NCI-H2029 treated with DMSO at 0.1 percent for 48 hours (cell line): ENCODE measurements around the gene CLEC18A.
"Not testable (repeated sequence)": the region's sequence is repeated elsewhere in the genome, so short reads cannot be mapped to it uniquely, and the experiment has no call there.

Source experiments
- DNase-seq: peaks from one replicate; lab custom pipeline; 2025; lab: John Stamatoyannopoulos, UW

CLEC18A gene

GRCh38 chr16:69952116-69952515 is 982 bp downstream of the CLEC18A start:
- DNase-seq: not testable (repeated sequence)

DNA sequence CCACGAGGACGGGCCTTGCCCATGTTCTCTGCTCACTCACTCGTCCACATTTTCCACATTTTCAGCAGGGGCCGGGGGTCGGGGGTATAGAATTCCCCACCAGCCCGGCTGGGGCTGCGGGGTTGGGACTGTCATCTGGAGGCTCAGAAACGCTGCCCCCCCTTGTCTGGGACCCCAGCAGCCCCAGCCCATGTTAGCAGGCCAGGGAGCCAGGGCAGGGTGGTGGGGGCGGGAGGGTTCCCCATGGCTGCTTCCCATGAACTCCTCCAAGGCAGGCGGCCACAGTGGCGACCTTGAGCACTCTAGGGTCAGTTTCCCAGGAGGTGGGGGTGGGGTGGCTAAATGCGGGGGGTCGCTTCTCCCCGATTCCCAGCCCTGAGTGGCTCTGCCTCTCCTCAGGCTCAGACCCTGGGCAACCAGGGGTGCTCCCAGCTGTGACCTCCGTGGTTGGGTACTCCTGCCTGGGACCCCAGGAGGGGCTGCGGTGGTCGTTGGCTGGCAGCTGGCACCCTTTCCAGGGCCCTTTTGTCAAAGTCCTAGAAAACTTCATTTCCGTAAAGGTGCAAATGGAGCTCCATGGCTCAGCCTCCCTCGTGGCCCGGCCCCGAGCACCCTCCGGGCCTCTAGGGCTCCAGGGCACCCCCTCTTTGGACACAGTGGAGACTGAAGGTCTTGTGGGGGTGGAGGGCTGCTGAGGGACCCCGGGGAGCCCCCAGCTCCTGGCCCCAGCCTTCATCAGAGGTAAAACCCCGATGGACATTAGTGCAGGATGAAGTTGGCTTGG is 1.6 kb downstream of the CLEC18A start:
- DNase-seq: not testable (repeated sequence)

DNA sequence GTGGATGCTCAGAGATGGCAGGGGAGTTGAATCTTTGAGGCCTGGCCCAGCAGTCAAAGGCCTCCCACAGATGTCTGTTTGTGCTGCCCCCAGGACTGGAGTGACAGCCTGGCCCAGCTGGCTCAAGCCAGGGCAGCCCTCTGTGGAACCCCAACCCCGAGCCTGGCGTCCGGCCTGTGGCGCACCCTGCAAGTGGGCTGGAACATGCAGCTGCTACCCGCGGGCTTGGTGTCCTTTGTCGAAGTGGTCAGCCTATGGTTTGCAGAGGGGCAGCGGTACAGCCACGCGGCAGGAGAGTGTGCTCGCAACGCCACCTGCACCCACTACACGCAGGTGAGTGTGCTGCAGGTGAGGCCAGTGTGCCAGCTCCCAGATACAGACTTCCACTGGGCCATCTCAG is 3.1 kb downstream of the CLEC18A start:
- DNase-seq: not testable (repeated sequence)

GRCh38 chr16:69963312-69963711 is 12.2 kb downstream of the CLEC18A start:
- not testable (repeated sequence) for DNase-seq

GRCh38 chr16:69964960-69965660 is 14.0 kb downstream of the CLEC18A start:
- not testable (repeated sequence) for DNase-seq

- not testable (repeated sequence) for DNase-seq
These were observed 14.5 kb downstream of the CLEC18A start for GRCh38 chr16:69965661-69966054.

DNA sequence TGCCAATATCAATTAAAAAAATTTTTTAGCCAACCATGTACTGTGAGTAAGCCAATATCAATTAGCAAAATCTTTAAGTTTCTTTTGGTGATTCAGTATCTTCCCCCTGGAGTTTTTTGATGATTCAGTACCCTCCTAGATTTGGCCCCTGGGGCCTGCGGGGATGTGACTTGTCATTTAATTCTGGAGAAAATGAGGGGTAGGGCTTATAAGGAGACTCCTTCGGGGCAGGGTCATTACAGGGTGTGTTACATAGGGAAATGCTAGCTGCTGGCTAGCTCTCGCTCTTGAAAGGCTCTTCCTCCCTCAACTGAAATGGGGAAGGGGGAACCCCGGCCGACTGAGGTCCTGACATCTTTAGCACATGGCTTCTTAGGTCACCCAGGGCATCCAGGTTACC is 16.6 kb downstream of the CLEC18A start:
- not testable (repeated sequence) for DNase-seq

DNA sequence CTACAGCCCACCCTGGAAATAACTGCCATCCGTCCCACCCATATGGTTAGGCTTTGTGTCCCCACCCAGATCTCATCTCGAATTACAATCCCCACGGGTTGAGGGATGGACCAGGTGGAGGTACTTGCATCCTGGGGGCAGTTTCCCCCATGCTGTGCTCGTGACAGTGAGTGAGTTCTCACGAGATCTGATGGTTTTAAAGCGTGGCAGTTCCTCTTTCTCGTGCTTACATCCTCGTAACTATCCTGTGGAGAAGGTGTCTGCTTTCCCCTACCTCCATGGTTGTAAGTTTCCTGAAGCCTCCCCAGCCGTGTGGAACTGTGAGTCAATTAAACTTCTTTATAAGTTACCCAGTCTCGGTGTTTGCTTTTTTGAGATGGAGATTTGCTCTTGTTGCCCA is 17.0 kb downstream of the CLEC18A start:
- not testable (repeated sequence) for DNase-seq

DNA sequence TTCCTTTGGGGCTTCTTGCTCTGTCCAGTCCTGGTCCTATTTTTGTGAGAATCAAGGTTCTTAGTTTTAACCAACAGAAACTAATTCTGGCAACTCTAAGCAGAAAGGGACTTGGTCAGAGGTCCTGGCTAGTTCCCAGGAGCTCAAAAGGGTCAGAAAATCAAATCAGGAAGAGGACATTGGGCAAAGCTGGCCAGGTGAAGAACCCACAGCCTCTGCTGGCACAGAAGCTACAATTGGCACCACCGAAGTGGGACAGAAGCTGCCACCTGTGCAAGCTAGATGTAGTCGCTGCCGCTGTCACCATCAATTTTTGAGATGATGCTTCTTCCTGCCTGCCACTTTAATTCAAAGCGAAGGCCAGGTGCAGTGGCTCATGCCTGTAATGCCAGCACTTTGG is 18.5 kb downstream of the CLEC18A start:
- not testable (repeated sequence) for DNase-seq

GRCh38 chr16:69972120-69972519 is 21.0 kb downstream of the CLEC18A start:
- not testable (repeated sequence) for DNase-seq

- not testable (repeated sequence) for DNase-seq
These were observed 21.8 kb downstream of the CLEC18A start for GRCh38 chr16:69972935-69973334.

GRCh38 chr16:69985196-69985595 is 34.1 kb downstream of the CLEC18A start:
- DNase-seq: not testable (repeated sequence)

DNA sequence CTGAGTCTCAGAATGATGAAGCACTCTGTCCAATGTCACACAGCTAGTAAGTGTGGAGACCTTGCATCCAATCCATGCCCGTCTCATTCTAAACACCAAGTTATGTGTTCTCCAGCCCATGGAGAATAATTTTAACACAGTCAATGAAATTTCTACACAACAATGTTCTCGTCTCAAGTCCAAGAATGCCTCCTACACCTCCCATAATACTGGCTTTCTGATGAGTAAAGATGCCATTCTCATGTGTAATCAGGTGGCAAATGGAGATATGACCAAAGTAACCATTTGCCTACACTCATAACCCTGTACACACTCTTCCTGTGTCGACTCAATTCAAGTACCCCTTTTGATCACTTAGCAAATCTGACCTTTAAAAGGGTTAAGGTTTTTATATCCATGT is 46.8 kb downstream of the CLEC18A start:
- not testable (repeated sequence) for DNase-seq

GRCh38 chr16:69999801-70000200 is 48.7 kb downstream of the CLEC18A start:
- not testable (repeated sequence) for DNase-seq

DNA sequence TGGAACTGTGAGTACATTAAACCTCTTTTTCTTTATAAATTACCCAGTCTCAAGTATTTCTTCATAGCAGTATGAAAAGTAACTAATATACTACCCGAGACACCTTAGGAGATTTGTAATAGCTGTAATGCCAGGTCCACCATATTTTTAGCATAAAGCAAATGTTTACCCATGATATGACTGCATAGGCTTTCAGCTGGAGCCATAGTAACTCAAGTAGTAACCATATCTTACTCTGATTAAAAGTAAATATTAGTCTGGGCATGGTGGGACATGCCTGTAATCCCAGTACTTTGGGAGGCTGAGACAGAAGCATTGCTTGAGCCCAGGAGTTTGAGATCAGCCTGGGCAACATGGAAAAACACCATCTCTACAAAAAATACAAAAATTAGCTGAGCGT is 52.4 kb downstream of the CLEC18A start:
- DNase-seq: not testable (repeated sequence)

DNA sequence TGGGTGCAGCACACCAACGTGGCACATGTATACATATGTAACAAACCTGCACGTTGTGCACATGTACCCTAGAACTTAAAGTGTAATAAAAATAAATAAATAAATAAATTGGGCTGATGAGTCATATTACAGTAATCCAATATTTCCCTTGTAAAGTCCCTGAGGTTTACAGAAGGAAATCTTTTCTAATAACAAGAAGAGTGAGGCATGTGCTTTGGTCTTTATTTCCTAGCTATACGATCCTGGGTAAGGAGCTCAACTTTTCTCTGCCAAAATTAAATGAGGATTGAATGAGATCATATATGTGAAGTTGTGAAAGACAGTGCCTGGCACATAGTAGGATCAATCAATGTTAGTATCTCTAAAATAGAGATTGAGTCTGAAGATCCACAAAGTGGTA is 57.5 kb downstream of the CLEC18A start:
- DNase-seq: not testable (repeated sequence)

DNA sequence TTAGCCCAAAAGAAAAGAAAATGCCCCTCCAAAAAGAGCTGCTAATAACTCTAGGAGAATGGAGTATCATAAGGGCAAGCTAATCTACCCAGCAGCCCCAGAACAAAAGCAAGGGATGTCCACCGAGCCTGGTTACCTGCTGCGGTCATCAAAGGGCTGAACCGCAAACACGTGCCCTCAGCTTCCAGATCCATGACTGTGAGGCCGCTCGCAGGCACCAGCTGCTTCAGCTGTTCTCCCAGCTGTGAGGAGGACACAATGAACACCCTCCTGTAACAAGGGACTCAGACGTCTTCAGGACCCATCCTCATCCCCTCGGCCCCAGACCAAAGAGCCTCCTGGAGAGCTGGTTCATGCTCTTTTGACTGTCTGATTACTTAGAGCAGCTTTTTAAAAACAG is 59.5 kb downstream of the CLEC18A start:
- DNase-seq: not testable (repeated sequence)

DNA sequence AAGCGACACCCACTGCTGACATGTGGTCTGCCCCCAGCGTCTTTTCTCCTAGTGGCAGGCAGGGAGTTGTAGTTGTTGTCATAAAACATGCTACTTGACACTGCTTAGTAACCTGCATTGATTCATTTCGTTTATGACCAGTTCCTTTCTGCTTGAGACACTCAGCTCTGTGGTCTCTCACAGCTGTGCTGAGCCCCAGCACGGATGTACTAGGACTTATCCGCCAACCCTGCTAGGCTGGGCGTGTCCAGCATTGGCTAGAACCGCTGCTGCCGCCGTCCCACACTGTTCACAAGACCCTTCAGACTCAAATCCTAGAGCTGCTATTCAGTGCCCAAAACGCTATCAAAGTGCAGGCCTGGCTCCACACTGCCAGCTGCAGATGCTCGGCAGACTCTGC is 60.0 kb downstream of the CLEC18A start:
- not testable (repeated sequence) for DNase-seq

- not testable (repeated sequence) for DNase-seq
These were observed 61.2 kb downstream of the CLEC18A start for GRCh38 chr16:70012354-70012753.

DNA sequence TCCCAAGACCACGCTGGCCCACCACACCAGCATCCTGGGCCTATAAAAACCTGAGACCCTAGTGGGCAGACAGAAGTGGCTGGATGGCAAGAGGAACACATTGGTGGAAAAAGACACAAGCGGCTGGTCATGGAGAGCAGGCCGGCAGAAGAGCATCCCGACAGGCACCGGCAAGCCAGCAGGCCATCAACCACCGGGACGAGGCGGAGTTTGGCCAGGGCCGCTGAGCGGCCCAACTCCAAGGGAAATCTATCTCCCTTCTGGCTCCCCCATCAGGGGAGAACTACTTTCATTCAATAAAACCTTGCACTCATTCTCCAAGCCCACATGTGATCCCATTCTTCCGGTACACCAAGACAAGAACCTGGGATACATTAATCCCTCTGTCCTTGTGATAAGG is 61.8 kb downstream of the CLEC18A start:
- DNase-seq: not testable (repeated sequence)
